ENCODE measurements around the gene TAS1R1.

GRCh38 chr1:6619045-6619444 is 63.9 kb downstream of the TAS1R1 start:
- TF ChIP-seq CTCF (IDR thresholded peaks at IDR 0.05; ENCODE audit: low read depth, low read length, poor library complexity, severe bottlenecking) = no peak
- no peak for TF ChIP-seq EZH2phosphoT487 (IDR thresholded peaks at IDR 0.05; ENCODE audit: borderline replicate concordance, low read length)
